Natural killer cell (primary cell): Measurements from ENCODE around the gene ISCU. TPM values are rescaled to one million over a fixed set of nuclear protein-coding genes. Genes with fewer than 3 reads are reported as not detected.
A peak's percentile ranks its signal among the peaks of the same experiment; 100 is the strongest.

Experiments used
- ATAC-seq, 3 donors: fragments of 150-1000 bp in 2 of 3; fragments of 200-7000 bp in 1 of 3; cut with Tn5 transposase; 1 replicate in 1 of 3; 2 replicates in 2 of 3; pipeline ENCODE4 v1.10.0; 2021; ENCODE audit warnings: mild to moderate bottlenecking in 2 of 3, moderate library complexity in 2 of 3
- DNase-seq, 2 donors: peaks; one replicate each; pipeline versions ENCODE4 v3.0.0 to v3.0.0-alpha.2; 2013 to 2021; ENCODE audit warnings: mixed read lengths in 1 of 2
- H3K27ac ChIP-seq: one replicate; pipeline ENCODE4 v1.5.1; 2013; ENCODE audit warnings: mild to moderate bottlenecking, low read length
- H3K27me3 ChIP-seq: one replicate; pipeline ENCODE4 v1.6.1; 2013; ENCODE audit warnings: low read length; ENCODE audit not compliant: control insufficient read depth, insufficient read depth
- H3K36me3 ChIP-seq: one replicate; pipeline ENCODE4 v1.6.1; 2013; ENCODE audit warnings: low read length; ENCODE audit not compliant: control insufficient read depth, insufficient read depth
- H3K4me1 ChIP-seq: one replicate; pipeline ENCODE4 v1.6.1; 2013; ENCODE audit warnings: low read length; ENCODE audit not compliant: control insufficient read depth, insufficient read depth
- H3K4me3 ChIP-seq: one replicate; pipeline ENCODE4 v1.5.1; 2013; ENCODE audit warnings: low read length
- H3K9me3 ChIP-seq: one replicate; pipeline ENCODE4 v1.6.1; 2013; ENCODE audit warnings: low read length; ENCODE audit not compliant: control insufficient read depth, insufficient read depth
- H3K27ac Mint-ChIP-seq, 2 donors: one replicate each; pipeline ENCODE4 v1.8.0; 2022; ENCODE audit warnings: mild to moderate bottlenecking in 2 of 2, mixed read lengths in 2 of 2, moderate library complexity in 1 of 2
- H3K27me3 Mint-ChIP-seq, 2 donors: one replicate each; pipeline ENCODE4 v1.8.0; 2022; ENCODE audit warnings: low read depth in 2 of 2, mixed read lengths in 2 of 2
- H3K36me3 Mint-ChIP-seq: one replicate; pipeline ENCODE4 v1.8.0; 2022; ENCODE audit warnings: mixed read lengths
- H3K4me1 Mint-ChIP-seq, 2 donors: one replicate each; pipeline ENCODE4 v1.8.0; 2022; ENCODE audit warnings: mixed read lengths in 2 of 2
- H3K4me3 Mint-ChIP-seq: one replicate; pipeline ENCODE4 v1.8.0; 2022; ENCODE audit warnings: mild to moderate bottlenecking, moderate library complexity, mixed read lengths
- H3K9me3 Mint-ChIP-seq, 2 donors: one replicate each; pipeline ENCODE4 v1.8.0; 2022; ENCODE audit warnings: mixed read lengths in 2 of 2
- WGBS: methylation state at CpG from one replicate; pipeline ENCODE4 v1.1.7; 2013; ENCODE audit warnings: missing lambda C conversion rate; ENCODE audit not compliant: insufficient coverage; 5-methylcytosine and 5-hydroxymethylcytosine counted together
- intact Hi-C: fragments of 100-400 bp; cut with micrococcal nuclease; formaldehyde crosslinking; loops from one replicate; pipeline ENCODE4 v1.14.2; 2022
- total RNA-seq, 4 donors: library from RNA; stranded (reverse); fragments of 120-200 nt in 1 of 4; gene quantifications; one replicate each; pipeline versions ENCODE4 v1.2.3 to v1.2.4, GENCODE V29; 2013 to 2022
- TF ChIP-seq, protein P1 (sequence below): fragments of 200-600 bp; IDR thresholded peaks from one replicate; pipeline ENCODE4 v1.8.0; 2022; ENCODE audit warnings: antibody characterized with exemption

Gene ISCU
- total RNA-seq, 3 donors from 2014 or later (not counting 1 experiment from before 2014, with no cell fraction given), result 86.9 to 103 (median 97.4) TPM

GRCh38 chr12:108560752-108561719 lies 1.4 kb upstream of the ISCU start, which contains the start of gene SART3:
Gene SART3 (minus strand): TSS chr12:108561173. CDS start chr12:108561154, 19 bp downstream.
- no peaks in the 10 kb centered on the region for H3K9me3 ChIP-seq
- DNase-seq, result peak; percentile 81 to 94

GRCh38 chr12:108561852-108562347 lies 496 bp upstream of the ISCU start:
- intact Hi-C loops, result loop anchor here (1.0 to 10.0 kb wide), 5 partner anchors 47 to 491 kb away; partner anchors contain the start of genes FICD, SELPLG and USP30
- TF ChIP-seq, protein P1, sequence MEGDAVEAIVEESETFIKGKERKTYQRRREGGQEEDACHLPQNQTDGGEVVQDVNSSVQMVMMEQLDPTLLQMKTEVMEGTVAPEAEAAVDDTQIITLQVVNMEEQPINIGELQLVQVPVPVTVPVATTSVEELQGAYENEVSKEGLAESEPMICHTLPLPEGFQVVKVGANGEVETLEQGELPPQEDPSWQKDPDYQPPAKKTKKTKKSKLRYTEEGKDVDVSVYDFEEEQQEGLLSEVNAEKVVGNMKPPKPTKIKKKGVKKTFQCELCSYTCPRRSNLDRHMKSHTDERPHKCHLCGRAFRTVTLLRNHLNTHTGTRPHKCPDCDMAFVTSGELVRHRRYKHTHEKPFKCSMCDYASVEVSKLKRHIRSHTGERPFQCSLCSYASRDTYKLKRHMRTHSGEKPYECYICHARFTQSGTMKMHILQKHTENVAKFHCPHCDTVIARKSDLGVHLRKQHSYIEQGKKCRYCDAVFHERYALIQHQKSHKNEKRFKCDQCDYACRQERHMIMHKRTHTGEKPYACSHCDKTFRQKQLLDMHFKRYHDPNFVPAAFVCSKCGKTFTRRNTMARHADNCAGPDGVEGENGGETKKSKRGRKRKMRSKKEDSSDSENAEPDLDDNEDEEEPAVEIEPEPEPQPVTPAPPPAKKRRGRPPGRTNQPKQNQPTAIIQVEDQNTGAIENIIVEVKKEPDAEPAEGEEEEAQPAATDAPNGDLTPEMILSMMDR, result no peak
- H3K9me3 Mint-ChIP-seq, result no peaks in the 10 kb centered on the region
- under 1% methylated on average over 19 of the region's 20 CpGs for WGBS
- Histone ChIP-seq H3K4me3 (peak overlapping the region; percentile 75), H3K27me3 (no peaks in the 10 kb centered on the region), H3K9me3 (no peaks in the 10 kb centered on the region), H3K4me1 (peaks cover 38% of the 10 kb centered on the region), H3K36me3 (peaks cover 28% of the 10 kb centered on the region), H3K27ac (peak overlapping the region; percentile 92)
- H3K4me3 Mint-ChIP-seq, result peak overlapping the region; percentile 100
- H3K36me3 Mint-ChIP-seq, result no peaks in the 10 kb centered on the region
- H3K27me3 Mint-ChIP-seq, result no peaks in the 10 kb centered on the region
- peaks cover 45% of the 10 kb centered on the region in 2 donors for H3K4me1 Mint-ChIP-seq
- ATAC-seq, result peak in 2 of 3 donors; percentile 1 to 3
- H3K27ac Mint-ChIP-seq, result peak overlapping the region; percentile 99 to 100
- peak in 1 of 2 donors; percentile 25 for DNase-seq

More at GRCh38 chr12:108560752-108561719, 1.4 kb upstream of the ISCU start, which contains the start of gene SART3:
- TF ChIP-seq, protein P1, result no peak
- Histone ChIP-seq H3K27ac (peak within 1 kb of the TSS; percentile 92), H3K36me3 (peaks cover 22% of the 10 kb centered on the region), H3K4me3 (peak within 1 kb of the TSS; percentile 75), H3K27me3 (no peaks in the 10 kb centered on the region), H3K4me1 (peaks cover 37% of the 10 kb centered on the region)
- peak within 1 kb of the TSS; percentile 100 for H3K4me3 Mint-ChIP-seq
- H3K27ac Mint-ChIP-seq, result peak within 1 kb of the TSS; percentile 99 to 100
- H3K36me3 Mint-ChIP-seq, result no peaks in the 10 kb centered on the region
- no peaks in the 10 kb centered on the region for H3K27me3 Mint-ChIP-seq
- WGBS, result under 1% methylated on average over 53 of the region's 57 CpGs
- H3K4me1 Mint-ChIP-seq, result peaks cover 52 to 53% of the 10 kb centered on the region in 2 donors
- H3K9me3 Mint-ChIP-seq, result no peaks in the 10 kb centered on the region
- intact Hi-C loops, result loop anchor here (1.0 to 10.0 kb wide), 4 partner anchors 46 to 492 kb away; partner anchors contain the start of genes FICD, SELPLG and USP30
- peak; percentile 54 to 69 (median 67) for ATAC-seq

DNA sequence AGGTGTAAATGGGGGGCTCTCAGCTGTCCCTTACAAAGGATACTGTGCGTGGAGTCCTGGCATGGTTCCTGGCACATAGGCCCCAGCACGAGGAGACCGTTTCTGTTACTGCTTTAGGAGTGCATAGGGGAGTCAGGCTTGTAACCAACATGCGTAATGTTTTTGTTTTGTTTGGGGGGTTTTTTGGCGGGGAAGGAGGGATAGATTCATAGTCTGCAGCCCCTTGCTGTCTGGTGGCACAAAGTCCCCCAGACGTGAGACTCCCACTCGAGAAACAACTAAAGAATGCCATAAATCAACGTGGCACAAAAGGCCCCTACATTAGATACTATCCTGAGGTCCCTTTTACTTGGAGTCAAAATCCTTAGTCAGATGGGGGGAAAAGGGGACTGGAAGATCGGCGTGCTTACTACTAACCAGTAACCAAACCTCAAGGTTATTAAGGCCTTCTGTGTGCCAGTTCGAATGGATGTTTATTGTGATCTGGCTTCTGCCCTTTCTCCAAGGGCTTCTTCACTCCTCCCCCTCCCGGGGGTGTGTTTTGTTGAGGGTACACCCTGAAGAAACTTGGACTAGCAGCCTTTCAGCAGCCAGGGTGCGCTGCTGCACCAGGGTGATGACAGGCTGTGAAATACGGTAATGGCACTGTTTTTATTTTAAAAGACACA lies 874 bp downstream of the ISCU start:
- WGBS, result 2% methylated on average over 9 of the region's 14 CpGs
- H3K36me3 Mint-ChIP-seq, result peaks cover 14% of the 10 kb centered on the region

More for the DNA sequence above, 874 bp downstream of the ISCU start:
- peak; percentile 78 to 93 for DNase-seq
- H3K4me3 ChIP-seq, result peak overlapping the region; percentile 97
- H3K9me3 Mint-ChIP-seq, result no peaks in the 10 kb centered on the region
- no peaks in the 10 kb centered on the region for H3K27me3 ChIP-seq
- H3K9me3 ChIP-seq, result no peaks in the 10 kb centered on the region
- peak overlapping the region; percentile 96 for H3K27ac ChIP-seq
- intact Hi-C loops, result loop anchor here (1.0 to 10.0 kb wide), 9 partner anchors 55 to 530 kb away; partner anchors contain the start of genes ALKBH2 and SELPLG
- H3K27me3 Mint-ChIP-seq, result no peaks in the 10 kb centered on the region
- TF ChIP-seq, protein P1, result peak; percentile 88
- peaks cover 35% of the 10 kb centered on the region in 2 donors for H3K4me1 Mint-ChIP-seq
- ATAC-seq, result peak; percentile 56 to 74 (median 58)
- peaks cover 42% of the 10 kb centered on the region for H3K36me3 ChIP-seq
- H3K27ac Mint-ChIP-seq, result peak overlapping the region; percentile 99 to 100
- H3K4me3 Mint-ChIP-seq, result peak overlapping the region; percentile 100
- peaks cover 36% of the 10 kb centered on the region for H3K4me1 ChIP-seq
